CD4-positive, alpha-beta T cell treated with Interleukin-2 at 100 ng/mL for 4 hours (primary cell): ENCODE measurements around the gene DCDC2C.

ENCODE experiments used
- DNase-seq: peaks from one replicate; pipeline ENCODE4 v3.0.0-alpha.2; 2020; ENCODE audit warnings: low spot score

The DCDC2C gene

DNA sequence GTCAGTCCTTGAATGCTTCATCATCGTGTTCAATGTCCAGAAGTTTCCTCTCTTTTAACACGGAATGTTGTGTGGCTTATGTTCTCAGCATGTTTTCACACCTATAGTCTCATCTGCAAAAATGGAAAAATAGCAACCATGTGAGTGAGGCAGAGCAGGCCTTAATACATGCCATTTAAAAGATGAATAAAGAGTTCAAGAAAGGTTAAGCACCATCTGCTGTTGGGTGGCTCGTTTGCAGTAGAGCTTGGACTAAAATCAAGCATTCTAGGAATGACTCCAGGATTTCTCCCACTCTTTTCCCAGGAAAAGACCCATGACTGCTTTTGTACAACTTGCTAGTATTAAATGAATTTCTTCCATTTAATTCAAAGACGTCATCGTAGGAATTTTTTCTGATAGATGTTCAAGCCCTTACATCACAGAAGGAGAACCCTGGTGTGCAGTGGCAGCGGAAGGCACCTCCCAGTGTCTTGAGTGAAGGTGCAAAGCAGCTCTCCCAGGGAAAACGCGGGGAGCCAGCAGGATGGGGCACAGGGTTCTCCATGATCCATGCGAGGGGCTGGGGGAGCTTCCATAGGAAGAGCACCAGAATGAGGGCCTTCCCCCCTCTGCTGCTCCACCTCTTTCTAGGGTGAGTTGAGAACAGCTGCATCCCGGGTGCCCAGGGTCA is 9.6 kb downstream of the DCDC2C start:
- no peak for DNase-seq

DNA sequence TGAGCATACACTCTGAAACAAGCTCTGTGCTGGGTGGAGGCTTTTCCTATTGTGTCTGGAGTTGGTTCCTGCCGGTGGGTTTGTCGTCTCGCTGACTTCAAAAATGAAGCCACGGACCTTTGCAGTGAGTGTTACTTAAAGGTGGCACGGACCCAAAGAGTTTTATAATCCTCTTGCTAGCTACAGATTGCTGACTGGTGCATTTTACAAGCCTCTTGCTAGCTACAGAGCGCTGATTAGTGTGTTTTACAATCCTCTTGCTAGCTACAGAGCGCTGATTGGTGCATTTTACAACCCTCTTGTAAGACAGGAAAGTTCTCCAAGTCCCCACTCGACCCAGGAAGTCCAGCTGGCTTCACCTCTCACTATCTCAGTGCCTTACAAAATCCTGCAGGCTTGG is 15.3 kb downstream of the DCDC2C start:
- DNase-seq, result no peak

DNA sequence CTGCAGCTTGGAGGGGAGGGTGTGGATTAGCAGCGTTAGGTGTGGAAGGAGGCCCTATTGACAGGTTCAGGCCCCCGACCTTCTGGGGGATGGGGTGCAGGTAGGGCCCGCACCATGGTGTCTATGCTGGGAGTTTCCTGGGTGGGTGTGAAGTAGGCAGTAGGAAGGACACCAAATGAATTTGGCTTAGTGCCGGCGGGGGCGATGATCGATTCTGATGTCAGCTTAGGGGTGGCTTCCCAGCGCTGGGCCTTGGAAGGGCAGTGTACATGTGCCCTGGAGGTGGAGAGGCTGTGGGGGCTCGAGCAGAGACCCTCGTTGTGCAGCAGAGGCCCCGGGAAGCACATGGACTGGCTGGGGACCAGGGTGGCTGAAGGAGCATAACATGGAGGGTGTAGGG is 21.6 kb downstream of the DCDC2C start:
- no peak for DNase-seq

DNA sequence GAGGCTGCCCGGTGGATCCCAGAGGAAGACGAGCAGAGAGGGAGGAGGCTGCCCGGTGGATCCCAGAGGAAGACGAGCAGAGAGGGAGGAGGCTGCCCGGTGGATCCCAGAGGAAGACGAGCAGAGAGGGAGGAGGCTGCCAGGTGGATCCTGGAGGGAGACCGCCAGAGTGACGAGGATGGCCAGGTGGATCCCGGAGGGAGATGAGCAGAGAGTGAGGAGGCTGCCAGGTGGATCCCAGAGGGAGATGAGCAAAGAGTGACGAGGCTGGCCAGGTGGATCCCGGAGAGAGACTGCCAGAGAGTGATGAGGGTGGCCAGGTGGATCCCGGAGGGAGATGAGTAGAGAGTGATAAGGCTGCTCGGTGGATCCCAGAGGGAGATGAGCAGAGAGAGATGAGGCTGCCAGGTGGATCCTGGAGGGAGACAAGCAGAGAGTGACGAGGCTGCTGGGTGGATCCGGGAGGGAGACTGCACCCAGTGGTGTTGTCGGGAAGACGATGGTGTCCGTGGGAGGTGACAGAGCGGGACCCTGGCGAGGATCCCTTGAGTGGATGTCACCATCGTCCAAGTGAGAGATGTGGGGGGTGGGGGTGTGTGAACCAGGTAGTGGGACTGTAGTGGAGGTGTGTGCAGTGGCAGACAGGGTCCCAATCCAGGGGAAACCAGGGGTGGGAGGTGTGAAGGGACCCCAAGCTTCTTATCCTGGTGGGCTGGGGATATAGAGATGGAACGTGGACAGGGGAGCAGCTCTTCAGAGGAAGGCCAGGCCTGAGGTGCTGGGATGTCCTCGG is 22.3 kb downstream of the DCDC2C start:
- no peak for DNase-seq

DNA sequence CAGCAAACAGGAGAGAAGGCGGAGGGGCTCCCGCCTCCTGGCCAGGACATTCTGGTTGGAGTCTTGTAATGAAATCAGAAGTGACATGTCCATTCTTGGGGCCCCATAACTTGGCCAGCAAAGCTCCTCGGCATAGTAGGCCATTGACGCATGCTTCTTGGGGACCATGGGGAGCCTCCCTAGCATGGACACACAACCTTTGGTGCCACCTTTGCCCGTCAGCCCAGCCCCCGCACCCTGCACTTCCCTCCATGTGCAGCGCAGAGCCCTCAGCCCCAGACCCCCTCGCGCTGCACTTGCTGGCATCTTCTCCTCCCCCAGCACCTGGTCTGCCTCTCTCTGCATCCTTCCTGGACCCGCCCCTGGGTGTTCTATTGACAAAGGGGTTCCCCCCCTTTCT is 23.1 kb downstream of the DCDC2C start:
- DNase-seq, result no peak

GRCh38 chr2:3727397-3728045 is 24.1 kb downstream of the DCDC2C start:
- no peak for DNase-seq

DNA sequence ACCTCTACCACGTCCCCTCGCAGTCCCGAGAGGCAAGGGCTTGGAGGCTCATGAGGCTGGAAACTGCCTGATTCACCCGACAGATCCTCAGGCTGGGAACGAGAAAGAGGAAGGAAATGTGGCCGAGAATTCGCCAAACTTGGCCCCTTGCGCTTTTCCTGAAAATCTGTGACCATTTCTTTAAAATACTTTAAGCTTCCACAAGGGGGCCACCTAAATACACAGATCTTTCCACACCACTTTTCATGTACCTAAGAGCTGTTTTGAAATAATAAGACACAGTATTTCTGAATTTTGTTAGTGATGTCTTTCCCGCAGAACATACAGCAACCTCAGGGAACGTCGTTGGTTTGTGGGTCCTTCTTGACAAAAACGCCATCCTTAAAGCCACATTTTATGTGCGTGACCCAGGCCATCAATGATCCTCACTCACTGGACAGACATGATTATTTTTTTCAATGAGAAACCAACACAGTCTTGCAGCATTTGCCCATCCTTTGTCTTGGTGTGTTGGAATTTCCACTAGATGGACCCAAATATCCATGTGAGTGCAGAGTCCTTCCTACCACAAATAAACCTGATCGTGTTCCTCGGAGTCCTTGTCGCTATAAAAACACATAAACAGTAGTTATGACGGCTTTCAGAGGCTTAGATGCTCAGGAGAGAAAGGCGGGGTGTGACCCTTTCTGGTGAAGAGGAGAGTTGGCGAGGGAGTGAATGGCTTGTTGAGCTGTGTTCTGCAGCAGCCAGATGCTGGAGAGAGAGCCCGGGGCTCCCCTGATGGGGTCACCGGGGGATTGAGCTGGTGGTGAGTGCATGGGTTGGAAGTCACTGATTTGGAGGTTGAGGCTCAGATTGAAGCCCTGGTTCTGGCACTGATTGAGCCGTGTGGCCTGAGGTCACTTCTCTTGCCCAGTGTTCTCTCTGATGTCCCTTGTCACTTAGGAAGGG is 25.0 kb downstream of the DCDC2C start:
- DNase-seq, result no peak

DNA sequence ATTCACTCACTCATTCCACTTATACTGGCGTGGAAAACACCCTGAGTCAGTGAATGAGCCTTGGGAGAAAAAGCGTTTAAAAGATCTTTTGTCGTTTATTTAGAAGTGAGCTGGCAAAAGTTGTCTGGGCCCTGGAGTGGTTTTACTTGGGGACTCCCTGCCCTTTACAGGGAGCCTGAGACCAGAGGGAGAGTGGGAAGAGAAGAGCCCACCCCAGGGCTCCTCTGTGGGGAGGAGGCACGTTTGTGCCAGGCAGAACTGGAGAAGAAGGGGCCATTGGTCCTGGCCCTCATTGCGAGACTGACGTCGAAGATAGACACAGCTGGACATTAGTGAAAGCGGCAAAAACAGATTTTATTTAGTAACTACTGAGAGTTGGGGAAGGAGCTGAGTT is 25.7 kb downstream of the DCDC2C start:
- DNase-seq, result no peak

DNA sequence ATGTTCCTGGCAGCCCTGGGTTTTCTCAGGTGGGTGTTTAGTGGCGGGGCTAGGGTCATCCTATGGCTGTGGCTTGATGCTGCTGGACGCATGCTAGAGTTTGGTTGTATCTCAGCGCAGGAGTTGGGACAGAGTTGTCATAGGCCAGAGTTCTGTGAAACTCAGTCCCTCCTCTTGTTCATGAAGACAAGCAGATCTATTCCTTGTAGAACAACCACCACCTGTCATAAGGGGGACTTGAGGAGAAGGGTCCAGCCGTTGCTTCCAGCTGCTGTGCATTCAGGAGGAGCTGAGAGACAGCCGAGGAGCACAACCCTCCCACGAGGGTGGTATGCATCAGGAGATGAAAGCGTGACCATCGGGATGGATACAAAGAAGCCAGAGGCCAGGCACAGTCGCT is 26.4 kb downstream of the DCDC2C start:
- DNase-seq, result no peak

DNA sequence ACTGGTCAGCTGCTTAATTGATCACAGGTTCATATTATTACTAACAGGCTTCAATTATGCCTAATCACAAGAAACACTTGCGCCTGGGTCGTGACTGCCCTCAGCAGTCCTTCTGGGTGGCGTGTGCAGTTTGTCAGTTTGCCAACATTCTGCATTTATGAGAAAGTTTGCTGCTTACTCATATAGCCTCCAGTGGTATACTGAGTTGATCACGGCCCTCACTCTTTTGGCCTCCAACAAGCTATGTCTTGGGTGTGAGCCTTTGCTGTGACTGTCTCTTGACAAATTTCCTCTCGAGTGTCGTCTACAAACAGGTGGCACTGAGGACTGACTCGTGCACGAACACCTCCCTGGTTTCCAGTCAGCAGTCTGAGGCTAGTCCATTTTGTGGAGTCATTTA is 27.3 kb downstream of the DCDC2C start:
- no peak for DNase-seq

GRCh38 chr2:3731829-3732228 is 28.5 kb downstream of the DCDC2C start:
- DNase-seq, result no peak

GRCh38 chr2:3736112-3736511 is 32.7 kb downstream of the DCDC2C start:
- no peak for DNase-seq

GRCh38 chr2:3737128-3737527 is 33.8 kb downstream of the DCDC2C start:
- DNase-seq, result no peak

GRCh38 chr2:3738454-3738853 is 35.1 kb downstream of the DCDC2C start:
- DNase-seq, result no peak

GRCh38 chr2:3739313-3739712 is 35.9 kb downstream of the DCDC2C start:
- DNase-seq, result no peak

DNA sequence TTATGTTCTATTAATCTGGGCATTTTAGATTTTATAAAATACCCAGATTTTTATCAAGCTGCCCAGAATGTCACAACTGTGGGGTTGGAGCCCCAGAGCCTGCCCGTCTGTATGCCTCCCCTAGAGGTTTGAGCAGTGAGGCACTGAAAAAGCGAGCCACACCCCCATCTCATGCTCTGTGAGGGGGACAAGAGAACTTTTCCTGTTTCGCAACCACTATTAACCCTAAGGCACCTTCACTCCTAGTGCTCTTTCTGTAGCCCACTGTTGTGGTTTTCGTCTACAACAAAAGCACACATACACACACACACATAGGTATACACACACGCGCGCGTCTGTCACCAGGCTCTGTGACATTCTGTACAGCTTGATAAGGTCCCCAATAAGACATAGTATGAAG is 38.0 kb downstream of the DCDC2C start:
- DNase-seq, result no peak

DNA sequence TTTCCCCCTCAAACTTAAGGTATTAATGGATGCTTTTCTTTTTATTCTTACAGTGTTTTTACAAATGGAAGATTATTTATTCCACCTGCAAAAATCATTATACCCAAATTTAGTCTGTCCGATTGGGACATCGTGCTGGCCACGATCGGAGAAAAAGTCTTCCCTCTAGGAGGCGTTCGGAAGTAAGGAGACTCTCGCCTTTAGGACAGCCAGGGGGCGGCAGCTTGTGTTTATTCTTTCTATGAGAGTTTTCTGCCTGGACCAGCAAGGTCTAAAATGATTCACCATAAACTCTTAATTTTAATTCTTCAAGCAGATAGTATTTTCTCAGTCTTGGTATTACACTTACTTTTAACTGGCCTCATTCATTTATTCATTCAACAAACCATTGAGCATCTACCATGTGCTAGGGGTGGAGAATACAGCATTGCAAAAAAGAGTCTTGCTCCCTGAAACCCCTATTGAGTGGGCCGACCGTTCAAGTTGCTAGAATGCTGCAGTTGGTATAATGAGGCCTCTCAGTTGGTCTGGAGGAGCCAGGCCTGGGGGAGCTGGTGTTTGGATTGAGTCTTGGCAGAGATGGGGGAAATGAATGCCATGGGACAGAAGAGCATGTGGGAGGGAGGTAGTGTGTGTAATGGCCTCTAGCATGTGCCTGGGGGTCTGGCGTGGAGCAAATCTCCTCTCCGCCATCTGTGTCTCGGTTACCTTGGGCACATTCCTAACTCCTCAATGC is 38.7 kb downstream of the DCDC2C start:
- no peak for DNase-seq

GRCh38 chr2:3742743-3743508 is 39.6 kb downstream of the DCDC2C start:
- no peak for DNase-seq

DNA sequence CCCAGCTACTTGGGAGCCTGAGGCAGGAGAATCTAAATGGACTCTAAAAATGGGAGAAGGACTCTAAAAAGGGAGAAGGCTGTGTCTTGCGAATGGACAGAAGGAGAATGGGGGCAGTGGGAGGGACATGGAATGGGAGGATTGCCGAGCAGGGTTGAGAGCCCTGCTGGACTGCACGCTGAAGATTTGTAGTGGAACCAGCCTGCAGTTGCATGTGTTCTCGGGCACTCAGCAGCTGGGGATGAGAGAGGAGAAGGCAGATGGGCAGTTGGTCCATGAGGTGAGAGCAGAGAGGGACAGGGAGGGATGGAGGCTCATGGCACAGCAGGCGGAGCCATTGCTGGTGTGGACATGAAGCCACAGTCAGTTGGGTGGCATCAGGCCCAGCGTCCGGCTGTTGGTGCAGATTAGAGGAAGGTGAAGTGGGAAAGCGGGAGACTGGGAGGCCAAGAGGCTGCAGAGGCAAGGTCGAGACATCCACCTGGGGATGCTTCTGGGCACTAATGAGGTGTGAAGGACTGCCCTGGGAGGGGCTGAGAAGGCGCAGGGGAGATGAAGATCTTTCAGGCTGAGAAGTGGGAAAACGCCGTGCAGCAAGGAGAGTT is 40.7 kb downstream of the DCDC2C start:
- no peak for DNase-seq

DNA sequence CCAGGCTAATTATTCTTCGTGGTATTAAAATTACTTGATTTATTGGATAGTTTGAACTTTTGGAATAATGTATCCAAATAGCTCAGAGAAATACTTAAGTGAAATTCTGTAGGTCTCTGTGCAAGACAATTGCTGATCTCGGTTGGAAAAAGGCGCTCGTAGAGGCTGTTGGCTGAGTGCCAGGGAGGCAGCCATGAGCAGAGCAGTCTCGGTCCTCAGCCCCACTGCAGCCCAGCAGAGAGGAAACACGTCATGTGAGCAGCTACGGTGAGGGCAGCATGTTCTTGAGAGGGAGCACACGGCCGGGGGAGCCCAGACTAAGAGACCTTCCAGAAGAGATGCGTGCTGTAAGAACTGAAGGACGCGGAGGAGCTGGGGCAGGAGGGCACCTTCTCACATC is 42.5 kb downstream of the DCDC2C start:
- no peak for DNase-seq
